Endodermal cell (in vitro differentiated cells): ENCODE data around the gene ZSWIM3. TPM values are rescaled to one million over a fixed set of nuclear protein-coding genes. Genes with fewer than 3 reads are reported as not detected.

Experiments
- DNase-seq: peaks from one replicate; pipeline ENCODE4 v3.0.0-alpha.2; 2017
- H3K27ac ChIP-seq: 2 replicates; pipeline ENCODE4 v1.5.1; 2013; ENCODE audit warnings: mild to moderate bottlenecking, low read depth, low read length, moderate library complexity
- H3K27me3 ChIP-seq: 2 replicates; pipeline ENCODE4 v1.6.1; 2013; ENCODE audit warnings: mild to moderate bottlenecking, low read length, moderate library complexity; ENCODE audit not compliant: insufficient read depth, control insufficient read depth, poor library complexity, severe bottlenecking
- H3K36me3 ChIP-seq: 2 replicates; pipeline ENCODE4 v1.7.0; 2013; ENCODE audit warnings: mild to moderate bottlenecking, low read length, moderate library complexity; ENCODE audit not compliant: control insufficient read depth, insufficient read depth
- H3K4me1 ChIP-seq: one replicate; pipeline ENCODE4 v1.7.0; 2013; ENCODE audit warnings: low read length; ENCODE audit not compliant: control insufficient read depth, insufficient read depth
- H3K4me3 ChIP-seq: 2 replicates; pipeline ENCODE4 v1.5.1; 2013; ENCODE audit warnings: mild to moderate bottlenecking, low read length, moderate library complexity
- H3K9ac ChIP-seq: 2 replicates; pipeline ENCODE4 v1.6.1; 2013; ENCODE audit warnings: mild to moderate bottlenecking, low read length, moderate library complexity; ENCODE audit not compliant: poor library complexity, severe bottlenecking; ENCODE audit errors: extremely low read depth
- H3K9me3 ChIP-seq: 2 replicates; pipeline ENCODE4 v1.6.1; 2013; ENCODE audit warnings: mild to moderate bottlenecking, low read length, moderate library complexity; ENCODE audit not compliant: control insufficient read depth
- H3K27ac Mint-ChIP-seq: 2 replicates; pipeline ENCODE4 v1.8.0; 2020; ENCODE audit warnings: mixed read lengths
- H3K27me3 Mint-ChIP-seq: 2 replicates; pipeline ENCODE4 v1.8.0; 2021; ENCODE audit warnings: mild to moderate bottlenecking, mixed read lengths; ENCODE audit not compliant: insufficient read depth
- H3K36me3 Mint-ChIP-seq: 2 replicates; pipeline ENCODE4 v1.8.0; 2020; ENCODE audit warnings: low read depth, mixed read lengths
- H3K4me1 Mint-ChIP-seq: 2 replicates; pipeline ENCODE4 v1.8.0; 2020; ENCODE audit warnings: mixed read lengths
- H3K4me3 Mint-ChIP-seq: 2 replicates; pipeline ENCODE4 v1.8.0; 2020; ENCODE audit warnings: mild to moderate bottlenecking, moderate library complexity, mixed read lengths
- H3K9me3 Mint-ChIP-seq: 2 replicates; pipeline ENCODE4 v1.8.0; 2020; ENCODE audit warnings: mild to moderate bottlenecking, mixed read lengths
- WGBS, 2 experiments: methylation state at CpG; one replicate each; pipeline versions ENCODE4 v1.1.5 to v1.1.7; 2013; ENCODE audit warnings: missing lambda C conversion rate in 2 of 2, mixed read lengths in 1 of 2; ENCODE audit not compliant: insufficient coverage in 1 of 2, insufficient read length in 1 of 2; 5-methylcytosine and 5-hydroxymethylcytosine counted together
- total RNA-seq, 2 donors: library from RNA; stranded (reverse); fragmentation: NEBNext Ultra II Directional in 1 of 2; extraction: Animal tissue kit (Norgen Biotek cat#: 25700) in 1 of 2; gene quantifications; 2 replicates in 1 of 2; 3 replicates in 1 of 2; pipeline ENCODE4 v1.2.1, GENCODE V29; 2021
- TF ChIP-seq, protein P1 (sequence below): fragments of 200-600 bp; sonication (generic); conservative IDR thresholded peaks from 2 replicates; pipeline ENCODE4 v1.5.0; 2021; ENCODE audit warnings: antibody characterized with exemption, mild to moderate bottlenecking

Gene ZSWIM3
- total RNA-seq, 2 donors from 2014 or later, result 2.1 to 4.6 TPM

DNA sequence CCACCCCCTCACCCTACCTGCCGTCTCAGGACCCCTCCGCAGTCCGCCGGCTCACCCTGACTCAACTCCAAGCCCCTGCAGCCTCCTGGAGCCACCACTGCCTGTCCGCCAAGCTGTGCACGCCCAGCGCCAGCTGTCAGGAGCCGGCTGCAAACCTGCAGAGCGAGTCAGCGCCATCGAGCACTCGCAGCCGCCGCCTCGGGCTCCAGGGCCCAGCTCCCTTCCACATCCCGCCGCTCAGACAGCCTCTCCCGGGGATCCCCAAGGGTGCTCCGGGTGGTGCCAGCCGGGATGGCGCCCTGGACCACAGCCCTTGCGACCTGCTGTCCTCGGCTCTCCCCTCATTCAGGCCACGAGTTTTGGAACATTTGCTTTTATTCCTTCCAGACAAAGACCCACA lies 34.6 kb upstream of the ZSWIM3 start:
- Mint-ChIP-seq H3K27me3 (peaks cover 31% of the 10 kb centered on the region), H3K4me3 (no peak overlapping the region), H3K9me3 (no peaks in the 10 kb centered on the region), H3K36me3 (no peaks in the 10 kb centered on the region), H3K4me1 (peaks cover 5% of the 10 kb centered on the region), H3K27ac (no peak overlapping the region)
- WGBS, 2 experiments, result 91 to 92% methylated on average over 10 to 24 of the region's 24 CpGs
- Histone ChIP-seq H3K9ac (no peak overlapping the region), H3K4me1 (no peaks in the 10 kb centered on the region), H3K27me3 (peaks cover 18% of the 10 kb centered on the region), H3K27ac (no peak overlapping the region), H3K4me3 (no peak overlapping the region), H3K9me3 (no peaks in the 10 kb centered on the region), H3K36me3 (no peaks in the 10 kb centered on the region)
- TF ChIP-seq, protein P1, sequence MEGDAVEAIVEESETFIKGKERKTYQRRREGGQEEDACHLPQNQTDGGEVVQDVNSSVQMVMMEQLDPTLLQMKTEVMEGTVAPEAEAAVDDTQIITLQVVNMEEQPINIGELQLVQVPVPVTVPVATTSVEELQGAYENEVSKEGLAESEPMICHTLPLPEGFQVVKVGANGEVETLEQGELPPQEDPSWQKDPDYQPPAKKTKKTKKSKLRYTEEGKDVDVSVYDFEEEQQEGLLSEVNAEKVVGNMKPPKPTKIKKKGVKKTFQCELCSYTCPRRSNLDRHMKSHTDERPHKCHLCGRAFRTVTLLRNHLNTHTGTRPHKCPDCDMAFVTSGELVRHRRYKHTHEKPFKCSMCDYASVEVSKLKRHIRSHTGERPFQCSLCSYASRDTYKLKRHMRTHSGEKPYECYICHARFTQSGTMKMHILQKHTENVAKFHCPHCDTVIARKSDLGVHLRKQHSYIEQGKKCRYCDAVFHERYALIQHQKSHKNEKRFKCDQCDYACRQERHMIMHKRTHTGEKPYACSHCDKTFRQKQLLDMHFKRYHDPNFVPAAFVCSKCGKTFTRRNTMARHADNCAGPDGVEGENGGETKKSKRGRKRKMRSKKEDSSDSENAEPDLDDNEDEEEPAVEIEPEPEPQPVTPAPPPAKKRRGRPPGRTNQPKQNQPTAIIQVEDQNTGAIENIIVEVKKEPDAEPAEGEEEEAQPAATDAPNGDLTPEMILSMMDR, result no peak
- no peak for DNase-seq

DNA sequence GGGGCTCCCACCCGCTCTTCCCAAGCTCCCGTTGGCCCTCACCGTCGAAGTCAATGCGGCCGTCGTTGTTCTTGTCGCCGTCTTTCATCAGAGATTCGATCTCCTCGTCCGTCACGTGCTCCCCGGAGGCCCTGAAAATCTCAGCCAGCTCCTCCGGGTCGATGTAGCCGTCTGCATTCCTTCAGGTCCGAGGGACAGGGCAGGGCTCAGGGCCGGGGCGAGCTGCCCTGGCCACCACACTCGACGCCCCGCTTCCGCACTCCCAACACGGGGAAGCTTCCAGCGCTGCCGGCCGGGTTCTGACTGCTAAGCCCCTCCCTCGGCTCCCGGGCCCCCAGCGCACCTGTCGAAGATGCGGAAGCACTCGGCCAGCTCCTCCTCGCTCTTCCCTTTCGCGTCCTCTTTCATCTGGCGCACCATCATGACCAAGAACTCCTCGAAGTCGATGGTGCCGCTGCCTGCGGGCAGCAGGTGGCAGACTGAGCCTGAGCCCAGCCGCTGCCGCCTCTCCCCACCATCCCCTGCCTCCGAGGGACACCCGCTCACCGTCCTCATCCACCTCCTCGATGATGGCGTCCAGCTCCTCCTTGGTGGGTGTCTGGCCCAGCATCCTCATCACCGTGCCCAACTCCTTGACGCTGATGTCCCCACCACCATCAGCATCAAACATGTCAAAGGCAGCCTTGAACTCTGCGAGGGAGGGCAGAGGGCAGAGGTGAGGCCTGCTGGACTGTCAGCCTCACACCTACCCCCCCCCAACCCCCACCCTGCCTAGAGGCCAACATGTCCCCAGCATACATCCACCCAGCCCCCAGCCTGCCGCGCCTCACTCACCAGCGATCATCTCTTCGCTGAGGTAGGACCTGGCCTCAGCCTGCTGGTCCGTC lies 33.2 kb upstream of the ZSWIM3 start:
- H3K4me3 ChIP-seq, result no peak overlapping the region
- no peak overlapping the region for H3K9ac ChIP-seq
- H3K36me3 ChIP-seq, result no peaks in the 10 kb centered on the region
- no peaks in the 10 kb centered on the region for H3K4me1 ChIP-seq
- no peak overlapping the region for H3K27ac ChIP-seq
- Mint-ChIP-seq H3K4me3 (peak overlapping the region; percentile 42), H3K27ac (no peak overlapping the region), H3K36me3 (no peaks in the 10 kb centered on the region), H3K4me1 (peaks cover 5% of the 10 kb centered on the region), H3K9me3 (no peaks in the 10 kb centered on the region), H3K27me3 (peaks cover 31% of the 10 kb centered on the region)
- peaks cover 18% of the 10 kb centered on the region for H3K27me3 ChIP-seq
- H3K9me3 ChIP-seq, result no peaks in the 10 kb centered on the region
- TF ChIP-seq, protein P1, result peak; percentile 70
- WGBS, 2 experiments, result 59 to 65% methylated on average over 46 to 57 of the region's 57 CpGs
- peak; percentile 88 for DNase-seq

DNA sequence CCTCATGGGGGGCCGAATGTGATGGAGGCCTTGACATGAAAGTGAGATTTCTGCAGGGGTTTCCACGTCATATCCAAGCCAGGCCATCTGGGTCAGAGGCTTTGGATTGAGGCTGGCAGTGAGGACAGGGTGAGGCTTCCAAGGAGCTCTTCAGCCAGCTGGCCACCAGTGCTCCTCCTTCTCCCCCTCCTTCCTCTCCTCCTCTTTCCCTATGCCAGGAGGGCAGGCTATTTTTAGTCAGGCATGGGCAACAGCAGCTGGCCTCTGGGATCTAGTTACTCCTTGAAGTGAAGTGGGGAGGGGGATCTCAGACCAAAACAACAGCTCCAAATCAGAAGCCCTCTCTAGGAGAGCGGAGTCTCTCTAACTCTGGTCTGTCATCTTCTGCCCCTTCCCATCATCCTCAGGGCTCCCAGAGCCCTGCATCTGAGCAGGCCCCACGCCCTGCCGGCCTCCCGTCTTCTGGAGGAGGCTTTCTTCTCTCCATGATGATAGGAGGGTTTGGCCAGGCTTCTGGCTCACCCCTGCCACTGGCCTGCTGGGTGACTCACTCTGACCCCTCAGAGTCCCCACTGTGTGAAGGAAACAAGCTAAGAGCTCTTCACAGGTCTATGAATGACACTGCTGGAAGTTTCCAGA lies 30.9 kb upstream of the ZSWIM3 start:
- no peak for DNase-seq
- TF ChIP-seq, protein P1, result no peak
- Mint-ChIP-seq H3K4me3 (no peak overlapping the region), H3K36me3 (no peaks in the 10 kb centered on the region), H3K27ac (no peak overlapping the region), H3K9me3 (no peaks in the 10 kb centered on the region), H3K27me3 (peaks cover 31% of the 10 kb centered on the region), H3K4me1 (peaks cover 5% of the 10 kb centered on the region)
- no peak overlapping the region for H3K4me3 ChIP-seq
- H3K36me3 ChIP-seq, result no peaks in the 10 kb centered on the region
- H3K4me1 ChIP-seq, result no peaks in the 10 kb centered on the region
- WGBS, 2 experiments, result 76 to 79% methylated on average over 2 to 6 of the region's 6 CpGs
- no peak overlapping the region for H3K27ac ChIP-seq
- peaks cover 18% of the 10 kb centered on the region for H3K27me3 ChIP-seq
- H3K9ac ChIP-seq, result no peak overlapping the region
- H3K9me3 ChIP-seq, result no peaks in the 10 kb centered on the region
